GM13976 (cell line): ENCODE results near the gene BICC1.

Source experiments
- DNase-seq: peaks from one replicate; pipeline ENCODE4 v3.0.0; 2012; ENCODE audit warnings: low spot score
- CTCF ChIP-seq: IDR thresholded peaks from 2 replicates; pipeline ENCODE4 v1.5.1; 2012; ENCODE audit warnings: borderline replicate concordance, mild to moderate bottlenecking; ENCODE audit not compliant: insufficient read depth; ENCODE audit errors: extremely low read depth, missing control alignments, control extremely low read depth
- in situ Hi-C: fragments of 300-500 bp; cut with MboI; formaldehyde crosslinking; loops from one replicate; pipeline ENCODE4 v1.12.0; 2022; ENCODE audit warnings: low sequenced_read_pairs, mixed read lengths, inconsistent platforms; ENCODE audit not compliant: unreplicated experiment

The BICC1 gene

DNA sequence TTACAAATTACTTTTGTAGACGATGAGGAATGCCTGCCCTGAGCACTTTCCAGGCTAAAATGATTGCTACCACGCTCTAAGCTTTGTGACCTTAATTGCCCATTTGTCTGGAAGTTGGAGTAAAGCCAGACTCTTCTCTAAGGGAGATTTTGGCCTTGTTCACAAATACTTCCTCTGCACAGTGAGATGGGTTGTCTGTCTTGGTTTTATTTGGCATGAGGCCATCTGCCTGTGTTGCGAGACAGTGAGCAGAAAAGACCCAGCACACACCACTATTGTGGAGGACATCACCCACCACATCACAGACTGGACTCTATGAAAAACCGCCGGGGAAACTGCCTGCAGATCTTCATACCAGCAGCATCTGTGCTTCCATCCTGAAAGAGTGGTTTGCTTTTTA is 138.4 kb downstream of the BICC1 start:
- in situ Hi-C loops = no loop called here
- DNase-seq = no peak
- TF ChIP-seq CTCF = no peak

- no peak for DNase-seq
- TF ChIP-seq CTCF = no peak
- in situ Hi-C loops = no loop called here
Measured at GRCh38 chr10:58651742-58652141, 139.1 kb downstream of the BICC1 start.

- no peak for TF ChIP-seq CTCF
- in situ Hi-C loops = no loop called here
- no peak for DNase-seq
Measured at GRCh38 chr10:58653139-58653538, 140.5 kb downstream of the BICC1 start.

- in situ Hi-C loops = no loop called here
Measured at GRCh38 chr10:58660575-58661255, 148.0 kb downstream of the BICC1 start.

GRCh38 chr10:58661336-58661735 is 148.7 kb downstream of the BICC1 start:
- in situ Hi-C loops = no loop called here
- TF ChIP-seq CTCF = no peak
- no peak for DNase-seq

More at GRCh38 chr10:58660575-58661255, 148.0 kb downstream of the BICC1 start:
- DNase-seq = no peak
- no peak for TF ChIP-seq CTCF

DNA sequence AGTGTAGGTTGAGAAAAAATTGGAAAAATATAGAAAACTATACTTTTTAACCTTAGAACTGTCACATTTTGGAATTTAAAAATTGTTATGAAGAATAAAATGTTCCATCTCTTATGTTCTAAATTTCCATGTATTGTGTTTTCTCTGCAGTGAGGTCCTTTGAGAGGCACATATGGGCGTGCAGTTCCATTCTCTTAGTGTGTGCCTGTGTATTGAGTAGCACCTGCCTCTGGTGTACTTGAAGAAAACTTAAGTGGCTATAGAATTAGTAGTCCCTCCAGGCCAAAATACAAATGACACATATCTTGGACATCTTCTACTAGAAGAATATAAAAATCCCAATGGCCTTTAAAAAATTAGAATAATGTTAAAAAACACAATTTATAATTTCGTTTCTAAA is 149.2 kb downstream of the BICC1 start:
- DNase-seq = no peak

More for the DNA sequence above, 149.2 kb downstream of the BICC1 start:
- in situ Hi-C loops = no loop called here
- TF ChIP-seq CTCF = no peak
